OCI-LY7 (cell line): Measurements from ENCODE around the gene DYNLT4. TPM values are rescaled to one million over a fixed set of nuclear protein-coding genes. Genes with fewer than 3 reads are reported as not detected.

Experiments
- BruUV-seq: library from RNA; stranded (reverse); fragments of 400-500 nt; replicated peaks from 2 replicates; lab custom pipeline; 2021; lab: Mats Ljungman, UMichigan
- CTCF ChIA-PET: fragments of 300-600 bp; sonication (Branson Sonifier 250); formaldehyde crosslinking; loops from one replicate; lab custom pipeline; 2022; ENCODE audit warnings: antibody characterized with exemption; ENCODE audit not compliant: unreplicated experiment; lab: Charles Lee
- POLR2A ChIA-PET: fragments of 300-600 bp; sonication (Branson Sonifier 250); formaldehyde crosslinking; loops from one replicate; lab custom pipeline; 2022; ENCODE audit warnings: antibody characterized with exemption; lab: Charles Lee
- DNase-seq: peaks from one replicate; pipeline ENCODE4 v3.0.0-alpha.2; 2015; ENCODE audit warnings: low spot score
- H2AFZ ChIP-seq: fragments of 200-600 bp; sonication (generic), shearing (Covaris generic); 2 replicates; pipeline ENCODE4 v1.6.1; 2014; ENCODE audit warnings: mild to moderate bottlenecking, antibody characterized with exemption, low read length, moderate library complexity
- H3K27ac ChIP-seq: fragments of 200-600 bp; sonication (generic); 2 replicates; pipeline ENCODE4 v1.5.1; 2014; ENCODE audit warnings: mixed run types, low read depth, mild to moderate bottlenecking, moderate library complexity, low read length, inconsistent platforms; ENCODE audit not compliant: poor library complexity, severe bottlenecking
- H3K36me3 ChIP-seq: fragments of 200-600 bp; sonication (generic); 2 replicates; pipeline ENCODE4 v1.6.1; 2014; ENCODE audit warnings: mild to moderate bottlenecking, antibody characterized with exemption, low read length, moderate library complexity, mixed read lengths; ENCODE audit not compliant: insufficient read depth
- H3K4me1 ChIP-seq: fragments of 200-600 bp; sonication (generic); 2 replicates; pipeline ENCODE4 v1.5.1; 2014; ENCODE audit warnings: mild to moderate bottlenecking, low read length; ENCODE audit not compliant: insufficient read depth, poor library complexity, severe bottlenecking
- H3K4me2 ChIP-seq: fragments of 200-600 bp; sonication (generic); 2 replicates; pipeline ENCODE4 v1.6.1; 2014; ENCODE audit warnings: mild to moderate bottlenecking, low read length
- H3K4me3 ChIP-seq: fragments of 200-600 bp; sonication (generic); 2 replicates; pipeline ENCODE4 v1.5.1; 2014; ENCODE audit warnings: mild to moderate bottlenecking, low read depth, low read length; ENCODE audit not compliant: poor library complexity, severe bottlenecking
- H3K79me2 ChIP-seq: fragments of 200-600 bp; sonication (generic); 2 replicates; pipeline ENCODE4 v1.6.1; 2016; ENCODE audit warnings: low read depth, mild to moderate bottlenecking, low read length, moderate library complexity, mixed read lengths; ENCODE audit not compliant: insufficient read depth
- H3K9me2 ChIP-seq: fragments of 200-600 bp; sonication (generic); 2 replicates; pipeline ENCODE4 v1.6.1; 2016; ENCODE audit warnings: mild to moderate bottlenecking, low read length, mixed read lengths; ENCODE audit not compliant: insufficient read depth
- H3K9me3 ChIP-seq: fragments of 200-600 bp; sonication (generic); 2 replicates; pipeline ENCODE4 v1.6.1; 2014; ENCODE audit warnings: mild to moderate bottlenecking, mixed run types, low read length, mixed read lengths
- H4K20me1 ChIP-seq: fragments of 200-600 bp; sonication (generic); 2 replicates; pipeline ENCODE4 v1.6.1; 2014; ENCODE audit warnings: mild to moderate bottlenecking, antibody characterized with exemption, low read length, moderate library complexity, mixed read lengths; ENCODE audit not compliant: insufficient read depth
- EZH2phosphoT487 ChIP-seq: fragments of 200-600 bp; sonication (generic); IDR thresholded peaks from 2 replicates; pipeline ENCODE4 v1.6.1; 2018; ENCODE audit warnings: low read depth, borderline replicate concordance, mild to moderate bottlenecking, mixed run types, antibody characterized with exemption, low read length, moderate library complexity, mixed read lengths
- intact Hi-C: fragments of 100-400 bp; cut with micrococcal nuclease; formaldehyde crosslinking; loops from one replicate; pipeline ENCODE4 v1.10.0; 2022; ENCODE audit not compliant: unreplicated experiment
- total RNA-seq, 2 experiments: library from RNA; depleted of rRNA in 1 of 2; stranded (reverse); fragments of >200 nt in 1 of 2; shearing (Covaris generic) in 1 of 2; gene quantifications; 2 replicates each; pipeline ENCODE4 v1.2.3, GENCODE V29; 2014 to 2022
- TF ChIP-seq, protein P1 (sequence below): fragments of 200-600 bp; sonication (generic); conservative IDR thresholded peaks from 2 replicates; pipeline ENCODE4 v1.5.1; 2014; ENCODE audit warnings: mild to moderate bottlenecking, antibody characterized with exemption, low read length, moderate library complexity, mixed read lengths

DYNLT4 gene
- total RNA-seq, 2 experiments from 2014 or later, result not detected

DNA sequence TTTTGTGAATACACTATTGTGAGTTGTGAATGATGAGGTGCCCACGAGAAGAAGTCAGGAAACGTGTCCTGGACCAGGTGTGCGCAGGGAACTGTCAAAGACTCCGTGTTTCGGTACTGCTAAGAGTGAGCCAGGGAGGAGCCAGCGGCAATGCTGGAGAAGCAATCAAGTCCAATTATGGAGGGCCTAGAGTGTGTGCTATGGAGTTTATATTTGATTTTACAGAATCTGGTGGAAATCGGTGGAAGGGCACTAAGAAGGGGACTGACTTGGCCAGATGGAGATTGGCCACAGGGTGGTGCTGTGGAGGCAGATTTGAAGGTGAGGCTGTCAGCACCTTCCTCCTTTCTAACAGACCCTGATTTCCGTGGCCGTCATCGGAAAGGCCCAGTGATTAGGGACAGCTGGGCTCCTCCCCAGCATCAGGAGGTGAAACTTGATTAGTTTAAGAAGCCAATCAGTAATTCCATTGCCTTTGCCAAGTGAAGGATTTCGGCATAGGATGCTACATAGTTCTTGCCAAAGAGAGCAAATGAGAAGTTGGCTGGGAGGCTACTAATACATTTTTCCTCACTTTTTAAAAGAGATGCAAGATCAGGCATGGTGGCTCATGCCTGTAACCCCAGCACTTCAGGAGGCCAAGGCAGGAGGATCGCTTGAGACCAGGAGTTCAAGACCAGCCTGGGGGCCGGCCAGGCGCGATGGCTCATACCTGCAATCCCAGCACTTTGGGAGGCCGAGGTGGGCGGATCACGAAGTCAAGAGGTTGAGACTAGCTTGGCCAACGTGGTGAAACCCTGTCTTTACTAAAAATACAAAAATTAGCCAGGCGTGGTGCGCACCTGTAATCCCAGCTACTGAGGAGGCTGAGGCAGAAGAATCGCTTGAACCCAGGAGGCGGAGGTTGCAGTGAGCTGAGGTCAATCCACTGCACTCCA lies 28.9 kb upstream of the DYNLT4 start:
- no peaks in the 10 kb centered on the region for H3K36me3 ChIP-seq
- no TSS peak for BruUV-seq
- no peak overlapping the region for H3K27ac ChIP-seq
- no peak overlapping the region for H3K4me2 ChIP-seq
- H3K4me3 ChIP-seq, result no peak overlapping the region
- peak; percentile 77 for DNase-seq
- H3K79me2 ChIP-seq, result no peaks in the 10 kb centered on the region
- no peaks in the 10 kb centered on the region for H4K20me1 ChIP-seq
- H3K4me1 ChIP-seq, result no peaks in the 10 kb centered on the region
- peak overlapping the region; percentile 51; the same call in 1 of the 2 replicates for H2AFZ ChIP-seq
- POLR2A ChIA-PET, result interaction anchor here (1.0 kb wide), 1 partner anchor 128 kb away, joined by 3 read pairs; no protein-coding TSS in a partner anchor
- intact Hi-C loops, result loop anchor here (2.0 to 10.0 kb wide), 3 partner anchors 149 to 465 kb away; partner anchors contain the start of genes EIF2B3 and HECTD3
- H3K9me3 ChIP-seq, result no peaks in the 10 kb centered on the region
- CTCF ChIA-PET, result no interaction called here
- TF ChIP-seq, protein P1, sequence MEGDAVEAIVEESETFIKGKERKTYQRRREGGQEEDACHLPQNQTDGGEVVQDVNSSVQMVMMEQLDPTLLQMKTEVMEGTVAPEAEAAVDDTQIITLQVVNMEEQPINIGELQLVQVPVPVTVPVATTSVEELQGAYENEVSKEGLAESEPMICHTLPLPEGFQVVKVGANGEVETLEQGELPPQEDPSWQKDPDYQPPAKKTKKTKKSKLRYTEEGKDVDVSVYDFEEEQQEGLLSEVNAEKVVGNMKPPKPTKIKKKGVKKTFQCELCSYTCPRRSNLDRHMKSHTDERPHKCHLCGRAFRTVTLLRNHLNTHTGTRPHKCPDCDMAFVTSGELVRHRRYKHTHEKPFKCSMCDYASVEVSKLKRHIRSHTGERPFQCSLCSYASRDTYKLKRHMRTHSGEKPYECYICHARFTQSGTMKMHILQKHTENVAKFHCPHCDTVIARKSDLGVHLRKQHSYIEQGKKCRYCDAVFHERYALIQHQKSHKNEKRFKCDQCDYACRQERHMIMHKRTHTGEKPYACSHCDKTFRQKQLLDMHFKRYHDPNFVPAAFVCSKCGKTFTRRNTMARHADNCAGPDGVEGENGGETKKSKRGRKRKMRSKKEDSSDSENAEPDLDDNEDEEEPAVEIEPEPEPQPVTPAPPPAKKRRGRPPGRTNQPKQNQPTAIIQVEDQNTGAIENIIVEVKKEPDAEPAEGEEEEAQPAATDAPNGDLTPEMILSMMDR, result peak; percentile 94
- TF ChIP-seq EZH2phosphoT487, result no peak
- no peaks in the 10 kb centered on the region for H3K9me2 ChIP-seq

DNA sequence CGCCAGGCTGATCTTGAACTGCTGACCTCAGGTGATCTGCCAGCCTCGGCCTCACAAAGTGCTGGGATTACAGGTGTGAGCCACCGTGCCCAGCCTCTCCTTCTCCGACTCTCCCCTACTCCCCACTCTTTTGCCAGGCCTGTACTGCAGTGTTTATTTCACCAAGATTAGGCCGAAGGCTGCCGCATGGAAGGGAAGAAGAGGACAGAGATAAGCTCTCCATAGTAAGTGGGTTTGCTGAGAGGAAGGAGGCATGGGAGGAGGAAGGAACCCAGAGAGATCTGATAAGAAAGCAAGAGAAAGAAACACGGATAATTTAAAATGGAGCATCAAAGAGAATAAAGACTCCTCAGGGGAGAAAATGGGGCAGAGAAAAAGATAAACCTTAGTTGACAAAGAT lies 27.2 kb upstream of the DYNLT4 start:
- BruUV-seq, result no TSS peak
- CTCF ChIA-PET, result no interaction called here
- Histone ChIP-seq H3K79me2 (no peaks in the 10 kb centered on the region), H3K27ac (no peak overlapping the region), H2AFZ (no peak overlapping the region), H3K9me2 (no peaks in the 10 kb centered on the region), H3K9me3 (no peaks in the 10 kb centered on the region), H3K4me1 (no peaks in the 10 kb centered on the region), H3K36me3 (no peaks in the 10 kb centered on the region), H3K4me2 (no peak overlapping the region), H3K4me3 (no peak overlapping the region), H4K20me1 (no peaks in the 10 kb centered on the region)
- TF ChIP-seq EZH2phosphoT487, result no peak
- TF ChIP-seq, protein P1, result no peak
- intact Hi-C loops, result loop anchor here (2.0 to 10.0 kb wide), 2 partner anchors 150 to 466 kb away; partner anchors contain the start of gene EIF2B3
- POLR2A ChIA-PET, result no interaction called here
- DNase-seq, result no peak
